H9 (cell line): ENCODE results near the gene UBE3C. TPM values are rescaled to one million over a fixed set of nuclear protein-coding genes. Genes with fewer than 3 reads are reported as not detected.

Source experiments
- DNase-seq: peaks from one replicate; pipeline ENCODE4 v3.0.0-alpha.2; 2017
- H2AFZ ChIP-seq: one replicate; pipeline ENCODE4 v1.6.1; 2013; ENCODE audit warnings: mild to moderate bottlenecking, low read length, control low read depth, moderate library complexity
- H2AK5ac ChIP-seq: 2 replicates; pipeline ENCODE4 v1.6.1; 2013; ENCODE audit warnings: low read length, control low read depth, mixed read lengths; ENCODE audit not compliant: insufficient read length
- H2BK120ac ChIP-seq: one replicate; pipeline ENCODE4 v1.6.1; 2013; ENCODE audit warnings: low read depth, mild to moderate bottlenecking, low read length, control low read depth, inconsistent platforms; ENCODE audit not compliant: poor library complexity, severe bottlenecking
- H2BK12ac ChIP-seq: 2 replicates; pipeline ENCODE4 v1.6.1; 2013; ENCODE audit warnings: low read length, control low read depth, mixed read lengths, low read depth; ENCODE audit not compliant: insufficient read length
- H2BK15ac ChIP-seq: 2 replicates; pipeline ENCODE4 v1.6.1; 2013; ENCODE audit warnings: low read depth, low read length, control low read depth
- H2BK20ac ChIP-seq: one replicate; pipeline ENCODE4 v1.6.1; 2013; ENCODE audit warnings: low read depth, mild to moderate bottlenecking, low read length, control low read depth, inconsistent platforms; ENCODE audit not compliant: poor library complexity, severe bottlenecking
- H2BK5ac ChIP-seq: 2 replicates; pipeline ENCODE4 v1.6.1; 2013; ENCODE audit warnings: low read length, control low read depth, mixed read lengths; ENCODE audit not compliant: insufficient read length
- H3K14ac ChIP-seq: 2 replicates; pipeline ENCODE4 v1.6.1; 2013; ENCODE audit warnings: low read length, control low read depth; ENCODE audit not compliant: insufficient read depth
- H3K18ac ChIP-seq: 2 replicates; pipeline ENCODE4 v1.6.1; 2013; ENCODE audit warnings: low read depth, mild to moderate bottlenecking, mixed read lengths, low read length, control low read depth; ENCODE audit not compliant: insufficient read length
- H3K23ac ChIP-seq: 2 replicates; pipeline ENCODE4 v1.6.1; 2013; ENCODE audit warnings: low read length, control low read depth, mixed read lengths, low read depth; ENCODE audit not compliant: insufficient read length
- H3K23me2 ChIP-seq: 2 replicates; pipeline ENCODE4 v1.6.1; 2013; ENCODE audit warnings: low read depth, mild to moderate bottlenecking, mixed read lengths, low read length, control low read depth; ENCODE audit not compliant: insufficient read length, poor library complexity, severe bottlenecking
- H3K27ac ChIP-seq: 2 replicates; pipeline ENCODE4 v1.5.1; 2013; ENCODE audit warnings: low read length, control low read depth, mixed read lengths, low read depth; ENCODE audit not compliant: insufficient read length
- H3K27me3 ChIP-seq: 2 replicates; pipeline ENCODE4 v1.6.1; 2013; ENCODE audit warnings: low read length, control low read depth, inconsistent platforms; ENCODE audit not compliant: insufficient read depth
- H3K4ac ChIP-seq: 2 replicates; pipeline ENCODE4 v1.6.1; 2013; ENCODE audit warnings: low read depth, mild to moderate bottlenecking, control low read depth, inconsistent platforms, low read length, moderate library complexity
- H3K4me1 ChIP-seq: 2 replicates; pipeline ENCODE4 v1.6.1; 2013; ENCODE audit warnings: low read length, control low read depth, inconsistent platforms; ENCODE audit not compliant: insufficient read depth
- H3K4me2 ChIP-seq: 2 replicates; pipeline ENCODE4 v1.6.1; 2013; ENCODE audit warnings: low read length, control low read depth, mixed read lengths; ENCODE audit not compliant: insufficient read length, insufficient read depth
- H3K56ac ChIP-seq: 2 replicates; pipeline ENCODE4 v1.6.1; 2013; ENCODE audit warnings: low read depth, mild to moderate bottlenecking, mixed read lengths, low read length, control low read depth; ENCODE audit not compliant: insufficient read length
- H3K79me1 ChIP-seq: 2 replicates; pipeline ENCODE4 v1.6.1; 2013; ENCODE audit warnings: low read depth, mild to moderate bottlenecking, moderate library complexity, low read length, control low read depth, inconsistent platforms; ENCODE audit not compliant: insufficient read depth, poor library complexity, severe bottlenecking
- H3K79me2 ChIP-seq: 2 replicates; pipeline ENCODE4 v1.6.1; 2013; ENCODE audit warnings: low read length, control low read depth, inconsistent platforms; ENCODE audit not compliant: insufficient read depth
- H3K9ac ChIP-seq: 2 replicates; pipeline ENCODE4 v1.6.1; 2013; ENCODE audit warnings: low read length, control low read depth, mixed read lengths; ENCODE audit not compliant: insufficient read length; ENCODE audit errors: extremely low read depth
- H3K9me3 ChIP-seq: one replicate; pipeline ENCODE4 v1.6.1; 2013; ENCODE audit warnings: low read depth, low read length, inconsistent platforms; ENCODE audit not compliant: control insufficient read depth
- H3T11ph ChIP-seq: one replicate; pipeline ENCODE4 v1.6.1; 2013; ENCODE audit warnings: mild to moderate bottlenecking, low read length, control low read depth, inconsistent platforms
- H4K20me1 ChIP-seq: one replicate; pipeline ENCODE4 v1.6.1; 2013; ENCODE audit not compliant: control insufficient read depth, insufficient read length, insufficient read depth
- H4K5ac ChIP-seq: 2 replicates; pipeline ENCODE4 v1.6.1; 2013; ENCODE audit warnings: low read depth, mild to moderate bottlenecking, mixed read lengths, low read length, control low read depth; ENCODE audit not compliant: insufficient read length
- H4K8ac ChIP-seq: replicated peaks from 2 replicates; pipeline ENCODE4 v1.6.1; 2013; ENCODE audit warnings: low read length, control low read depth, mixed read lengths, low read depth; ENCODE audit not compliant: insufficient read length
- H4K91ac ChIP-seq: 2 replicates; pipeline ENCODE4 v1.6.1; 2013; ENCODE audit warnings: low read depth, mild to moderate bottlenecking, moderate library complexity, mixed read lengths, low read length, control low read depth; ENCODE audit not compliant: insufficient read length
- H3K27ac Mint-ChIP-seq, 3 experiments: 2 replicates in 2 of 3; 3 replicates in 1 of 3; pipeline ENCODE4 v1.8.0; 2020 to 2021; ENCODE audit warnings: mixed read lengths in 3 of 3, mild to moderate bottlenecking in 1 of 3, moderate library complexity in 1 of 3
- H3K27me3 Mint-ChIP-seq: 2 replicates; pipeline ENCODE4 v1.8.0; 2021; ENCODE audit warnings: low read depth, mild to moderate bottlenecking, moderate library complexity, mixed read lengths
- H3K36me3 Mint-ChIP-seq, 3 experiments: 2 replicates in 2 of 3; 3 replicates in 1 of 3; pipeline ENCODE4 v1.8.0; 2020 to 2021; ENCODE audit warnings: low read depth in 3 of 3, mixed read lengths in 3 of 3; ENCODE audit not compliant: insufficient read depth in 1 of 3
- H3K4me1 Mint-ChIP-seq, 2 experiments: 2 replicates each; pipeline ENCODE4 v1.8.0; 2020; ENCODE audit warnings: mixed read lengths in 2 of 2
- H3K4me3 Mint-ChIP-seq, 2 experiments: 2 replicates in 1 of 2; 3 replicates in 1 of 2; pipeline ENCODE4 v1.8.0; 2020 to 2021; ENCODE audit warnings: mild to moderate bottlenecking in 2 of 2, mixed read lengths in 2 of 2, moderate library complexity in 1 of 2
- H3K9me3 Mint-ChIP-seq, 2 experiments: 2 replicates in 1 of 2; 3 replicates in 1 of 2; pipeline ENCODE4 v1.8.0; 2020; ENCODE audit warnings: mild to moderate bottlenecking in 2 of 2, mixed read lengths in 2 of 2, moderate library complexity in 1 of 2
- CTCF ChIP-seq: fragments of 200-600 bp; sonication (generic); conservative IDR thresholded peaks from 3 replicates; pipeline ENCODE4 v1.8.0; 2021; ENCODE audit warnings: antibody characterized with exemption, mild to moderate bottlenecking
- WGBS: extraction: QIAGEN DNeasy Blood & Tissue Kit; methylation state at CpG from one replicate; pipeline ENCODE4 v1.1.7; 2013; ENCODE audit warnings: missing lambda C conversion rate, low lambda C conversion rate, mixed read lengths; ENCODE audit not compliant: insufficient read length; ENCODE audit errors: extremely low coverage; 5-methylcytosine and 5-hydroxymethylcytosine counted together
- total RNA-seq: library from RNA; stranded (reverse); gene quantifications from 2 replicates; pipeline ENCODE4 v1.2.1, GENCODE V29; 2021

The UBE3C gene
- total RNA-seq, 1 experiment from 2014 or later = 63.3 TPM

- Histone ChIP-seq H4K5ac (no peak overlapping the region), H2AK5ac (no peak overlapping the region), H4K20me1 (no peaks in the 10 kb centered on the region), H3K18ac (no peak overlapping the region), H3K79me2 (no peaks in the 10 kb centered on the region), H3K4me2 (no peak overlapping the region), H2BK12ac (no peak overlapping the region), H2AFZ (no peak overlapping the region), H3K23me2 (no peaks in the 10 kb centered on the region), H4K8ac (no peak overlapping the region), H2BK15ac (no peak overlapping the region), H3K27me3 (no peaks in the 10 kb centered on the region), H3T11ph (no peak overlapping the region), H3K27ac (no peak overlapping the region), H2BK120ac (no peak overlapping the region), H3K14ac (no peak overlapping the region), H3K23ac (no peak overlapping the region), H3K9ac (no peak overlapping the region), H3K79me1 (no peaks in the 10 kb centered on the region), H4K91ac (no peak overlapping the region), H2BK20ac (no peak overlapping the region), H3K4me1 (no peaks in the 10 kb centered on the region), H3K4ac (no peak overlapping the region), H3K9me3 (no peaks in the 10 kb centered on the region), H3K56ac (no peak overlapping the region), H2BK5ac (no peak overlapping the region)
- H3K27me3 Mint-ChIP-seq = no peaks in the 10 kb centered on the region
- H3K36me3 Mint-ChIP-seq = peaks cover 30 to 68% (median 49%) of the 10 kb centered on the region in 3 experiments; a peak in 6 of 7 replicates
- peak overlapping the region in 1 of 3 experiments; percentile 66; a peak in 2 of 7 replicates for H3K27ac Mint-ChIP-seq
- TF ChIP-seq CTCF = peak; percentile 63; the same call in 2 of the 3 replicates
- no CpG with 5 or more reads among the region's 8 CpGs for WGBS
- H3K9me3 Mint-ChIP-seq = no peaks in the 10 kb centered on the region
- peak; percentile 62 for DNase-seq
- H3K4me3 Mint-ChIP-seq = no peak overlapping the region
- H3K4me1 Mint-ChIP-seq = no peaks in the 10 kb centered on the region
Measured at GRCh38 chr7:157228864-157229422, 90.2 kb downstream of the UBE3C start.
